Suprapubic skin (tissue), 4 donors: ENCODE measurements around the gene CD84. TPM values are rescaled to one million over a fixed set of nuclear protein-coding genes. Genes with fewer than 3 reads are reported as not detected.

Source experiments
- DNase-seq, 2 donors: peaks; one replicate each; pipeline ENCODE4 v3.0.0-alpha.2; 2019; ENCODE audit warnings: low spot score in 2 of 2
- H3K27ac ChIP-seq: fragments of 200-600 bp; sonication (generic); one replicate; pipeline ENCODE4 v1.5.1; 2019
- H3K27me3 ChIP-seq: fragments of 200-600 bp; sonication (generic); one replicate; pipeline ENCODE4 v1.5.1; 2019
- H3K36me3 ChIP-seq: fragments of 200-600 bp; sonication (generic); one replicate; pipeline ENCODE4 v1.5.1; 2019
- H3K4me1 ChIP-seq: fragments of 200-600 bp; sonication (generic); one replicate; pipeline ENCODE4 v1.5.1; 2019
- H3K4me3 ChIP-seq: fragments of 200-600 bp; sonication (generic); one replicate; pipeline ENCODE4 v1.5.1; 2019; ENCODE audit warnings: mild to moderate bottlenecking
- H3K9me3 ChIP-seq: fragments of 200-600 bp; sonication (generic); one replicate; pipeline ENCODE4 v1.5.1; 2019
- CTCF ChIP-seq, 2 donors: fragments of 200-600 bp in 1 of 2; fragments of 450-650 bp in 1 of 2; sonication (generic) in 1 of 2; IDR thresholded peaks; one replicate each; pipeline ENCODE4 v1.5.1; 2016 to 2019; ENCODE audit warnings: antibody characterized with exemption in 2 of 2, mild to moderate bottlenecking in 1 of 2, moderate library complexity in 1 of 2
- EP300 ChIP-seq: sonication (generic); formaldehyde crosslinking; IDR thresholded peaks from one replicate; pipeline ENCODE4 v1.6.1; 2017; ENCODE audit warnings: antibody characterized with exemption
- POLR2A ChIP-seq, 2 donors: fragments of 450-650 bp; IDR thresholded peaks; one replicate each; pipeline ENCODE4 v1.6.1; 2017; ENCODE audit warnings: antibody characterized with exemption in 2 of 2, mild to moderate bottlenecking in 2 of 2, moderate library complexity in 2 of 2
- POLR2AphosphoS5 ChIP-seq, 3 donors: sonication (generic); formaldehyde crosslinking; IDR thresholded peaks; one replicate each; pipeline ENCODE4 v1.6.1; 2017; ENCODE audit warnings: antibody characterized with exemption in 3 of 3
- WGBS: methylation state at CpG from one replicate; pipeline ENCODE4 v1.1.5; 2018; 5-methylcytosine and 5-hydroxymethylcytosine counted together
- total RNA-seq, 4 donors: library from RNA; depleted of rRNA; stranded (reverse); fragments of >200 nt; gene quantifications; one replicate each; pipeline ENCODE4 v1.1.0, GENCODE V29; 2016

The CD84 gene
- total RNA-seq, 4 donors from 2014 or later, result 1.2 to 9.0 (median 2.3) TPM

- DNase-seq, result no peak
- TF ChIP-seq CTCF (IDR thresholded peaks at IDR 0.05) (no peak), POLR2AphosphoS5 (IDR thresholded peaks at IDR 0.05) (no peak), POLR2A (IDR thresholded peaks at IDR 0.05) (no peak), EP300 (no peak)
- peak overlapping the region; percentile 26 for H3K4me3 ChIP-seq
- H3K27me3 ChIP-seq, result no peaks in the 10 kb centered on the region
- H3K9me3 ChIP-seq, result no peaks in the 10 kb centered on the region
- peak overlapping the region; percentile 60 for H3K27ac ChIP-seq
- H3K4me1 ChIP-seq, result no peaks in the 10 kb centered on the region
- 31% methylated on average over 3 of the region's 3 CpGs for WGBS
- H3K36me3 ChIP-seq, result no peaks in the 10 kb centered on the region
Observed at GRCh38 chr1:160578525-160579191, 638 bp downstream of the CD84 start.

GRCh38 chr1:160578175-160578524 is 1.1 kb downstream of the CD84 start:
- Histone ChIP-seq H3K27me3 (no peaks in the 10 kb centered on the region), H3K36me3 (no peaks in the 10 kb centered on the region), H3K9me3 (no peaks in the 10 kb centered on the region), H3K4me1 (no peaks in the 10 kb centered on the region), H3K27ac (peak overlapping the region; percentile 60), H3K4me3 (peak overlapping the region; percentile 26)
- TF ChIP-seq POLR2AphosphoS5 (IDR thresholded peaks at IDR 0.05), result no peak
- no peak for DNase-seq
- WGBS, result 67% methylated on average over 3 of the region's 3 CpGs

GRCh38 chr1:160577671-160578070 is 1.6 kb downstream of the CD84 start:
- WGBS, result 66% methylated on average over 2 of the region's 2 CpGs
- no peaks in the 10 kb centered on the region for H3K9me3 ChIP-seq
- H3K4me1 ChIP-seq, result no peaks in the 10 kb centered on the region
- DNase-seq, result no peak
- H3K36me3 ChIP-seq, result no peaks in the 10 kb centered on the region
- no peaks in the 10 kb centered on the region for H3K27me3 ChIP-seq
- TF ChIP-seq POLR2A (IDR thresholded peaks at IDR 0.05), result no peak
- TF ChIP-seq EP300, result no peak
- TF ChIP-seq POLR2AphosphoS5 (IDR thresholded peaks at IDR 0.05), result no peak
- TF ChIP-seq CTCF (IDR thresholded peaks at IDR 0.05), result no peak
- H3K27ac ChIP-seq, result no peak overlapping the region
- H3K4me3 ChIP-seq, result peak overlapping the region; percentile 26

- Histone ChIP-seq H3K36me3 (no peaks in the 10 kb centered on the region), H3K4me3 (peak overlapping the region; percentile 5), H3K27ac (no peak overlapping the region), H3K4me1 (no peaks in the 10 kb centered on the region), H3K27me3 (no peaks in the 10 kb centered on the region), H3K9me3 (no peaks in the 10 kb centered on the region)
- WGBS, result 76% methylated on average over 1 of the region's 2 CpGs
- no peak for TF ChIP-seq POLR2A (IDR thresholded peaks at IDR 0.05)
- no peak for TF ChIP-seq CTCF (IDR thresholded peaks at IDR 0.05)
- TF ChIP-seq EP300, result no peak
- TF ChIP-seq POLR2AphosphoS5 (IDR thresholded peaks at IDR 0.05), result no peak
- no peak for DNase-seq
Observed at GRCh38 chr1:160576884-160577283, 2.4 kb downstream of the CD84 start.

GRCh38 chr1:160576390-160576789 is 2.9 kb downstream of the CD84 start:
- no peak for TF ChIP-seq POLR2A (IDR thresholded peaks at IDR 0.05)
- TF ChIP-seq EP300, result no peak
- Histone ChIP-seq H3K36me3 (no peaks in the 10 kb centered on the region), H3K9me3 (no peaks in the 10 kb centered on the region), H3K27me3 (no peaks in the 10 kb centered on the region), H3K4me1 (no peaks in the 10 kb centered on the region), H3K4me3 (peak overlapping the region; percentile 5), H3K27ac (no peak overlapping the region)
- no peak for DNase-seq
- 71% methylated on average over 3 of the region's 3 CpGs for WGBS

GRCh38 chr1:160575112-160575664 is 4.1 kb downstream of the CD84 start:
- no peaks in the 10 kb centered on the region for H3K4me1 ChIP-seq
- WGBS, result 77% methylated on average over 5 of the region's 5 CpGs
- no peak overlapping the region for H3K4me3 ChIP-seq
- DNase-seq, result no peak
- peak overlapping the region; percentile 44 for H3K27ac ChIP-seq
- no peaks in the 10 kb centered on the region for H3K9me3 ChIP-seq
- no peaks in the 10 kb centered on the region for H3K27me3 ChIP-seq
- no peaks in the 10 kb centered on the region for H3K36me3 ChIP-seq
- TF ChIP-seq POLR2AphosphoS5 (IDR thresholded peaks at IDR 0.05) (no peak), EP300 (no peak), POLR2A (IDR thresholded peaks at IDR 0.05) (no peak), CTCF (IDR thresholded peaks at IDR 0.05) (no peak)
